H1 (cell line): ENCODE measurements around the gene TLCD5. TPM values are rescaled to one million over a fixed set of nuclear protein-coding genes. Genes with fewer than 3 reads are reported as not detected.
A peak's percentile ranks its signal among the peaks of the same experiment; 100 is the strongest.

Experiments used
- CTCF ChIA-PET: fragments of 300-600 bp; sonication (Branson Sonifier 250); formaldehyde crosslinking; loops from one replicate; lab custom pipeline; 2021; ENCODE audit not compliant: partially characterized antibody; lab: Charles Lee
- POLR2A ChIA-PET: fragments of 300-600 bp; sonication (Branson Sonifier 250); formaldehyde crosslinking; loops from one replicate; lab custom pipeline; 2021; ENCODE audit warnings: inconsistent platforms; ENCODE audit not compliant: partially characterized antibody; lab: Charles Lee
- DNase-seq, 2 experiments: peaks; one replicate each; pipeline versions ENCODE4 v3.0.0 to v3.0.0-alpha.2; 2010 to 2022; ENCODE audit warnings: low spot score in 2 of 2, low read depth in 1 of 2, mixed read lengths in 1 of 2
- FAIRE-seq: peaks from 2 replicates; lab custom pipeline; 2011; peaks lifted over from hg19 to GRCh38; lab: Jason Lieb, UNC
- H2AFZ ChIP-seq: 2 replicates; pipeline ENCODE4 v1.8.1; 2012; ENCODE audit warnings: low read length, inconsistent platforms
- H2AK5ac ChIP-seq: 2 replicates; pipeline ENCODE4 v1.6.1; 2013; ENCODE audit warnings: low read depth, low read length
- H2BK120ac ChIP-seq: replicated peaks from 2 replicates; pipeline ENCODE3; 2013; ENCODE audit warnings: low read depth, low read length, inconsistent platforms
- H2BK12ac ChIP-seq: 2 replicates; pipeline ENCODE4 v1.6.1; 2013; ENCODE audit warnings: low read depth, low read length
- H2BK15ac ChIP-seq: 2 replicates; pipeline ENCODE4 v1.6.1; 2013; ENCODE audit warnings: low read length
- H2BK20ac ChIP-seq: 2 replicates; pipeline ENCODE4 v1.6.1; 2013; ENCODE audit warnings: low read length
- H2BK5ac ChIP-seq: 2 replicates; pipeline ENCODE4 v1.6.1; 2013; ENCODE audit warnings: low read depth, low read length
- H3K14ac ChIP-seq: 2 replicates; pipeline ENCODE4 v1.6.1; 2013; ENCODE audit warnings: inconsistent platforms; ENCODE audit not compliant: insufficient read length
- H3K18ac ChIP-seq: 2 replicates; pipeline ENCODE4 v1.6.1; 2013; ENCODE audit warnings: low read length; ENCODE audit errors: extremely low read depth
- H3K23ac ChIP-seq: 2 replicates; pipeline ENCODE4 v1.6.1; 2013; ENCODE audit warnings: inconsistent platforms; ENCODE audit not compliant: insufficient read length
- H3K23me2 ChIP-seq: 2 replicates; pipeline ENCODE4 v1.6.1; 2013; ENCODE audit warnings: low read depth, low read length
- H3K27ac ChIP-seq: 2 replicates; pipeline ENCODE4 v1.6.1; 2011; ENCODE audit warnings: low read depth, low read length, inconsistent platforms
- H3K27me3 ChIP-seq, 4 experiments: replicated peaks in 1 of 4; 1 replicate in 1 of 4; 2 replicates in 3 of 4; pipeline versions ENCODE4 v1.6.1 to v1.8.1; 2011 to 2013; ENCODE audit warnings: low read length in 3 of 4, mild to moderate bottlenecking in 3 of 4, inconsistent platforms in 2 of 4, mixed read lengths in 2 of 4, moderate library complexity in 1 of 4; ENCODE audit not compliant: control insufficient read depth in 3 of 4, insufficient read depth in 3 of 4; ENCODE audit errors: extremely low read depth in 1 of 4
- H3K36me3 ChIP-seq, 4 experiments: 2 replicates each; pipeline versions ENCODE4 v1.6.1 to v1.8.1; 2011 to 2013; ENCODE audit warnings: mild to moderate bottlenecking in 4 of 4, low read length in 3 of 4, moderate library complexity in 2 of 4, control low read depth in 1 of 4, inconsistent platforms in 1 of 4; ENCODE audit not compliant: insufficient read depth in 4 of 4, control insufficient read depth in 2 of 4
- H3K4ac ChIP-seq: replicated peaks from 2 replicates; pipeline ENCODE3; 2013; ENCODE audit warnings: low read length, low read depth, mixed read lengths, inconsistent platforms; ENCODE audit not compliant: insufficient read length
- H3K4me1 ChIP-seq, 4 experiments: replicated peaks in 1 of 4; 1 replicate in 1 of 4; 2 replicates in 3 of 4; pipeline versions ENCODE4 v1.6.1 to v1.8.1; 2011 to 2013; ENCODE audit warnings: low read length in 3 of 4, inconsistent platforms in 2 of 4, mixed read lengths in 1 of 4; ENCODE audit not compliant: insufficient read depth in 4 of 4, control insufficient read depth in 3 of 4
- H3K4me2 ChIP-seq, 2 experiments: 2 replicates each; pipeline versions ENCODE4 v1.6.1 to v1.8.1; 2011 to 2013; ENCODE audit warnings: low read depth in 2 of 2, low read length in 2 of 2, control low read depth in 1 of 2, inconsistent platforms in 1 of 2, mild to moderate bottlenecking in 1 of 2; ENCODE audit not compliant: insufficient read depth in 1 of 2
- H3K4me3 ChIP-seq, 4 experiments: fragments of 200-600, 300-600 bp in 1 of 4; sonication (generic), shearing (Covaris generic), sonication (Bioruptor Twin) in 1 of 4; 2 replicates each; pipeline versions ENCODE4 v1.5.1 to v1.8.1; 2011 to 2016; ENCODE audit warnings: low read length in 4 of 4, low read depth in 3 of 4, control low read depth in 2 of 4, inconsistent platforms in 2 of 4, mild to moderate bottlenecking in 2 of 4, mixed read lengths in 1 of 4, moderate library complexity in 1 of 4; ENCODE audit not compliant: insufficient read depth in 2 of 4; ENCODE audit errors: extremely low read depth in 1 of 4
- H3K56ac ChIP-seq: replicated peaks from 2 replicates; pipeline ENCODE3; 2013; ENCODE audit warnings: low read depth, mild to moderate bottlenecking, mixed read lengths, low read length, inconsistent platforms; ENCODE audit not compliant: insufficient read length
- H3K79me1 ChIP-seq: 2 replicates; pipeline ENCODE4 v1.6.1; 2013; ENCODE audit warnings: low read depth, low read length, control low read depth
- H3K79me2 ChIP-seq, 2 experiments: 2 replicates each; pipeline versions ENCODE4 v1.6.1 to v1.8.1; 2012 to 2013; ENCODE audit warnings: low read length in 2 of 2, mild to moderate bottlenecking in 2 of 2, inconsistent platforms in 1 of 2; ENCODE audit not compliant: insufficient read depth in 2 of 2, control insufficient read depth in 1 of 2
- H3K9ac ChIP-seq, 4 experiments: replicated peaks in 1 of 4; 1 replicate in 1 of 4; 2 replicates in 3 of 4; pipeline versions ENCODE4 v1.6.1 to v1.8.1; 2011 to 2013; ENCODE audit warnings: low read depth in 3 of 4, low read length in 3 of 4, control low read depth in 2 of 4, mild to moderate bottlenecking in 2 of 4, moderate library complexity in 2 of 4, inconsistent platforms in 1 of 4; ENCODE audit errors: extremely low read depth in 1 of 4
- H3K9me3 ChIP-seq, 2 experiments: 2 replicates each; pipeline versions ENCODE4 v1.6.1 to v1.8.1; 2012 to 2013; ENCODE audit warnings: mild to moderate bottlenecking in 2 of 2, moderate library complexity in 2 of 2, control low read depth in 1 of 2, inconsistent platforms in 1 of 2, low read depth in 1 of 2, low read length in 1 of 2, mixed read lengths in 1 of 2; ENCODE audit not compliant: insufficient read depth in 2 of 2
- H4K20me1 ChIP-seq, 2 experiments: replicated peaks in 1 of 2; 2 replicates each; pipeline versions ENCODE3 to v1.8.1; 2011 to 2013; ENCODE audit warnings: inconsistent platforms in 2 of 2, low read length in 2 of 2, mild to moderate bottlenecking in 1 of 2; ENCODE audit not compliant: insufficient read depth in 2 of 2, control insufficient read depth in 1 of 2
- H4K5ac ChIP-seq: 2 replicates; pipeline ENCODE4 v1.6.1; 2013; ENCODE audit warnings: low read length, low read depth, mixed read lengths, inconsistent platforms; ENCODE audit not compliant: insufficient read length
- H4K8ac ChIP-seq: 2 replicates; pipeline ENCODE4 v1.8.0; 2013; ENCODE audit warnings: mild to moderate bottlenecking, moderate library complexity, low read length, inconsistent platforms; ENCODE audit not compliant: insufficient read depth; ENCODE audit errors: extremely low read depth
- H4K91ac ChIP-seq: replicated peaks from 2 replicates; pipeline ENCODE3; 2013; ENCODE audit warnings: low read length, mixed read lengths, inconsistent platforms; ENCODE audit not compliant: insufficient read length
- CREB1 ChIP-seq: IDR thresholded peaks from 2 replicates; pipeline ENCODE4 v1.6.1; 2012; ENCODE audit warnings: inconsistent platforms
- CTBP2 ChIP-seq: IDR thresholded peaks from 2 replicates; pipeline ENCODE4 v1.7.0; 2011; ENCODE audit warnings: borderline replicate concordance, mild to moderate bottlenecking, moderate library complexity, mixed read lengths, low read length; ENCODE audit not compliant: insufficient read depth, insufficient read length
- NRF1 ChIP-seq: IDR thresholded peaks from 2 replicates; pipeline ENCODE4 v1.6.1; 2011; ENCODE audit warnings: mild to moderate bottlenecking, low read depth, low read length, improper control_type of control experiment
- POLR2A ChIP-seq, 2 experiments: IDR thresholded peaks; 1 replicate in 1 of 2; 2 replicates in 1 of 2; pipeline ENCODE4 v1.6.1; 2011; ENCODE audit warnings: low read depth in 2 of 2, low read length in 2 of 2, mild to moderate bottlenecking in 2 of 2; ENCODE audit errors: control extremely low read depth in 1 of 2
- POLR2AphosphoS5 ChIP-seq: IDR thresholded peaks from 2 replicates; pipeline ENCODE4 v1.6.1; 2011; ENCODE audit warnings: low read depth, low read length
- RAD21 ChIP-seq, 2 experiments: IDR thresholded peaks in 1 of 2; conservative IDR thresholded peaks in 1 of 2; 2 replicates each; pipeline ENCODE4 v1.6.1; 2011; ENCODE audit warnings: low read depth in 2 of 2, low read length in 2 of 2, improper control_type of control experiment in 1 of 2, inconsistent platforms in 1 of 2, mild to moderate bottlenecking in 1 of 2, moderate library complexity in 1 of 2
- TCF12 ChIP-seq: IDR thresholded peaks from 2 replicates; pipeline ENCODE4 v1.6.1; 2011; ENCODE audit warnings: low read depth, mild to moderate bottlenecking, low read length
- WGBS, 2 experiments: shearing (Covaris generic) in 1 of 2; methylation state at CpG; one replicate each; pipeline versions ENCODE4 v1.1.6 to v1.1.7; 2013 to 2015; ENCODE audit warnings: low lambda C conversion rate in 2 of 2, mixed read lengths in 2 of 2, inconsistent platforms in 1 of 2, low coverage in 1 of 2, missing lambda C conversion rate in 1 of 2; ENCODE audit not compliant: insufficient replicate concordance in 2 of 2, insufficient coverage in 1 of 2, insufficient read length in 1 of 2; ENCODE audit errors: extremely low coverage in 1 of 2, missing lambda C conversion rate in 1 of 2; 5-methylcytosine and 5-hydroxymethylcytosine counted together
- polyA plus RNA-seq, 7 experiments: library from polyadenylated mRNA; depleted of rRNA in 3 of 7; stranded (reverse) in 5 of 7; unstranded in 2 of 7; fragments of >200 nt in 5 of 7; fragments of 200-250 nt in 2 of 7; gene quantifications; 1 replicate in 5 of 7; 2 replicates in 1 of 7; 4 replicates in 1 of 7; pipeline versions ENCODE4 v1.2.1 to v1.2.3, GENCODE V29; 2011 to 2013; ENCODE audit warnings: missing spikeins in 2 of 7, mixed read lengths in 2 of 7
- total RNA-seq: library from RNA; stranded (reverse); fragmentation: NEBNext Ultra II Directional; extraction: Animal tissue kit (Norgen Biotek cat#: 25700); gene quantifications from 2 replicates; pipeline ENCODE4 v1.2.1, GENCODE V29; 2021

TLCD5 gene
- total and polyA plus RNA-seq, 2 of the 8 experiments (the other 6 are each of a cell fraction or from before 2014, with no cell fraction given) = 9.5 to 10.1 TPM

GRCh38 chr11:120338107-120338933, 13.2 kb downstream of the TLCD5 start:
- peak overlapping the region; percentile 82 to 90 for H3K4me2 ChIP-seq
- no peak overlapping the region for H2BK120ac ChIP-seq
- H2AFZ ChIP-seq = no peak overlapping the region
- no peak overlapping the region for H3K9ac ChIP-seq
- no peaks in the 10 kb centered on the region for H3K36me3 ChIP-seq
- DNase-seq (no peak), FAIRE-seq (no peak)
- peaks cover 8 to 64% of the 10 kb centered on the region in 2 experiments; a peak in 3 of 4 replicates for H3K79me2 ChIP-seq
- 72% methylated on average over 7 of the region's 7 CpGs; no CpG with 5 or more reads in 1 of the 2 experiments for WGBS, 2 experiments
- no peak overlapping the region for H3K27ac ChIP-seq
- H4K5ac ChIP-seq = no peak overlapping the region
- no peaks in the 10 kb centered on the region for H3K9me3 ChIP-seq
- H4K20me1 ChIP-seq = peaks cover 3 to 8% of the 10 kb centered on the region in 2 experiments
- H2BK20ac ChIP-seq = no peak overlapping the region
- H3K18ac ChIP-seq = no peak overlapping the region
- POLR2A ChIA-PET = interaction anchor here (0.6 to 3.8 kb wide), 2 partner anchors 12 to 65 kb away, joined by 3 to 27 read pairs; partner anchors contain the start of gene TLCD5
- no peak overlapping the region for H2AK5ac ChIP-seq
- H3K4me3 ChIP-seq = peak overlapping the region; percentile 89 to 98 (median 96); a peak in 7 of 8 replicates
- no peak overlapping the region for H3K23ac ChIP-seq
- H3K4me1 ChIP-seq = peaks cover 0 to 8% (median 5%) of the 10 kb centered on the region in 4 experiments; a peak in 6 of 7 replicates
- H4K91ac ChIP-seq = no peak overlapping the region
- H2BK12ac ChIP-seq = no peak overlapping the region
- H2BK15ac ChIP-seq = no peak overlapping the region
- no peak overlapping the region for H3K56ac ChIP-seq
- CTCF ChIA-PET = interaction anchor here (0.8 to 2.4 kb wide), 3 partner anchors 13 to 47 kb away, joined by 3 to 7 read pairs (median 5); no protein-coding TSS in a partner anchor
- peaks cover 10% of the 10 kb centered on the region for H3K23me2 ChIP-seq
- TF ChIP-seq POLR2AphosphoS5 (no peak), NRF1 (no peak), POLR2A (IDR thresholded peaks at IDR 0.05; ENCODE audit: control extremely low read depth in 1 of 2, low read depth in 2 of 2, low read length in 2 of 2) (no peak), CTBP2 (no peak), RAD21 (IDR thresholded peaks at IDR 0.05 in 1 of 2, conservative IDR thresholded peaks at IDR 0.05 in 1 of 2; ENCODE audit: low read depth in 2 of 2, low read length in 2 of 2) (no peak), CREB1 (no peak), TCF12 (no peak)
- H3K4ac ChIP-seq = no peak overlapping the region
- no peak overlapping the region for H2BK5ac ChIP-seq
- no peak overlapping the region for H3K14ac ChIP-seq
- H3K79me1 ChIP-seq = no peaks in the 10 kb centered on the region
- H3K27me3 ChIP-seq = no peaks in the 10 kb centered on the region
- H4K8ac ChIP-seq = no peak overlapping the region
